Fibroblast of gingiva (primary cell): ENCODE data around the gene DVL3.

ENCODE experiments used
- DNase-seq: peaks from one replicate; pipeline ENCODE4 v3.0.0-alpha.2; 2011; ENCODE audit warnings: low read depth

The DVL3 gene

DNA sequence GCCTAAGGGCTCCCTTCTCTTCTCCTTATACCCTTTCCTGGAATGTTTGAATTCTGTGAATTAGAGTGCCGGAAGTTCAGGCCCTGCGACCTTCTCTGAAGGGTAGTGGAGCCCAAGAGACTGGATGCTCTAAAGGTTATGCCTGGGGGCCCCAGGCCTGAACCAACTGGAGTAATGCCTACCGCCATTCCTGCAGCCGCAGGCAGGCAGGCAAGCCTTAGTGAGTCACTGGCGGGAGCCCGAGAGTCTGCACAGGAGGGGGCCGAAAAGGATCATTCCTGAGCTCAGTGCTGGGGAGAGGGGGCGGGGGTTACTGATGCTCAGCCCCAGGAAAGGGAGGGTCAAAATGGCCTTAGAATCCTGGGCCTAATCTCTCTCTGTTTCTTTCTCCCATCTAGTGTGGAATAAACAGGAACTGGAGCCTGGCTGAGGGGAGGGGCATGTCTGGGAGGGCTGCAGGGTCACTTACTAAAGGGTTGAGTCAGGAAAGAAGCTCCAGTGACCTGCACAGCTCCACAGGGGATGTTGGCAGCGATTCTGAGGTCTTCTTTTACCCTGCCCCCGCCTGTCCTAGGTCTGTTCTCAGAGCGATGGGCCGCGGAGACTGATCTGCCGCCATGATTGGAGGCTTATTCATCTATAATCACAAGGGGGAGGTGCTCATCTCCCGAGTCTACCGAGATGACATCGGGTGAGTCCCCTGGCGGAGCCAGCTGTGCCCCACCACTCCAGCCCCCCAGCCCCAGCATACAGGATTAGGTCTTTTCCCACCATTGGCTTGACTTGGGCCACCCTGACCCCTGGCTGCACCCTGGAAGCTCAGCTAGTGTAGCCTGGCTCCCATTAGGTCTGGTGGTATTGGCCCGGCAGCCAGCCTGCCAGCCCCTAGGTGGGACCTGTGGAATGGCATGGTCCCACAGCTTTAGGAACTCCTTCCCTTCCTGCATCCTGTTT is 21.5 kb downstream of the DVL3 start:
- peak; percentile 91 for DNase-seq

DNA sequence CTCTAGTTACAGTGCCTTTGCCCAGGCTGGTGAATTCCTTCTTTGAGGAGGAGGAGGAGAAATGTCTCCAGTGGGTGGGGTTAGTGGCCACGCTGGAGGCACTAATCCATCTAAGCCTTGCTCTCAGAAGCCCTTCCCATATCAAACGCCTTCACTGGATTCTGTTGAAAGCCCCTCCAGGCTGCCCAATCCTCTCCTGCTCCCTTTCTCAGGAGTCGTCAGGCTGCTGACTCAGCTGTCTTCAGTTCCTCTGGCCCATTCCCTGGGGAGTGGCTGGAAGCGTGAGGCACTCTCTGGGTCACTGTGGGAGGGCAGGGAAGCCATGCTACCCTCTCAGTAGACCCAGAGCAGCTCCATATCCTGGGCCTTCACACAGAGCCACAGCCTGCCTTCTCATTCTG is 22.2 kb downstream of the DVL3 start:
- peak; percentile 44 for DNase-seq

DNA sequence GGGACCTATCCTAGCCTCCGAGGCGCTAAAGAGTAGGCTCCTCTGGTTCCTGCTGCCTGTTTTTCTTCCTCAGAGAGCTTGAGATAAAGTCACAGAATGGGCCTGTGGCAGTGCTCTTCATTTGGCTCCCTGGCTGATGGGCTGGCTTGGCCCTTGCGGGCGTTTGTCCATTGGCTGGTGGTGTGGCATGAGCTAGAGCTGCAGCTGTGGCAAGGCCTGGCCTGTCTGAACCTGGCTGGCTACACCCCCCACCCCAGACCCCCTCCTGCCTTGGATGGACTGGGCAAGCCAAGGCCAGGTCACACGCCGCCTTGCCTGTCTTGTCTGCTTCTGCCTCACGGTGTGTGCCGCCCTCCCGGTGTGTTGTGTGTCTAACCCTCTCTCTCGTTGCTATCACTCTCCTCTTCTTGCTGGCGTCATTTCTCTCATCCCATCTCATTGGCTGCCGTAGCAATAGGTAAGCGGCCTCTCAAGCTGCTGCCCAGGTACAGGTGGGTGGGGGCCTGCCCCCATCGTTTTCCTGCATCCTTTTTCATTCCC is 22.7 kb downstream of the DVL3 start:
- no peak for DNase-seq

- DNase-seq, result no peak
Measured at GRCh38 chr3:184178521-184179138, 23.5 kb downstream of the DVL3 start.

DNA sequence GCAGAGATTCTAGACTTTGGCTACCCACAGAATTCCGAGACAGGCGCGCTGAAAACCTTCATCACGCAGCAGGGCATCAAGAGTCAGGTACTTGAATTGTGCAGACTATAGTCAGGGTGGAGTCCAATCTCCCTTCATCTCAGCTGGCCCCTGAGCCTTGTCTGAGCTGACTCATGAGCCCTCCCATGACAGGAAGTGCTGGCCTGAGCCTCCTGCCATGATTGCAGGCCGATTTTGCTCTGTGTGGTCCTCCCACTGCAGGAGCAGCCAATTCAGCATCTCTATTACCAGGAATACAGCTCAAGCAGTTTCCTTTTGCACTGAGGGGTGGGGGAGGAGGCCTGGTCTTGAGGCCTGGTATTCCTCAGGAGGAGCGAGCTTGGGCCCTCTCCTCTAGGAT is 25.0 kb downstream of the DVL3 start:
- DNase-seq, result peak; percentile 25

DNA sequence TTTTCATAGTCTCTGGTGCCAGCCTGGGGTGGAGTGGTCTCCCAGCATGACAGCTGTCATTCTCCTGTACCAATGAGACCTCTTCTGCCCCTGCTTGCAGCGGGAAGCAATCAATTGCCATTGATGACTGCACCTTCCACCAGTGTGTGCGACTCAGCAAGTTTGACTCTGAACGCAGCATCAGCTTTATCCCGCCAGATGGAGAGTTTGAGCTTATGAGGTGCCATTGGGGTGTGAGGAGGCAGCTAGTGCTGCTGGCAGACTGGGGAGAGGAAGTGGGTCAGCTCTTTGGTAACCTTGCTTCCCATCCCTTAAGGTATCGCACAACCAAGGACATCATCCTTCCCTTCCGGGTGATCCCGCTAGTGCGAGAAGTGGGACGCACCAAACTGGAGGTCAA is 26.4 kb downstream of the DVL3 start:
- no peak for DNase-seq

DNA sequence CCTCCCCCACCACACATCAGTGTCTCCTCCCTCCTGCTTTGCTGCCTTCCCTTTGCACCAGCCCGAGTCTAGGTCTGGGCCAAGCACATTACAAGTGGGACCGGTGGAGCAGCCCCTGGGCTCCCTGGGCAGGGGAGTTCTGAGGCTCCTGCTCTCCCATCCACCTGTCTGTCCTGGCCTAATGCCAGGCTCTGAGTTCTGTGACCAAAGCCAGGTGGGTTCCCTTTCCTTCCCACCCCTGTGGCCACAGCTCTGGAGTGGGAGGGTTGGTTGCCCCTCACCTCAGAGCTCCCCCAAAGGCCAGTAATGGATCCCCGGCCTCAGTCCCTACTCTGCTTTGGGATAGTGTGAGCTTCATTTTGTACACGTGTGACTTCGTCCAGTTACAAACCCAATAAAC is 28.5 kb downstream of the DVL3 start:
- DNase-seq, result no peak

GRCh38 chr3:184184546-184185230 is 29.5 kb downstream of the DVL3 start:
- DNase-seq, result no peak

DNA sequence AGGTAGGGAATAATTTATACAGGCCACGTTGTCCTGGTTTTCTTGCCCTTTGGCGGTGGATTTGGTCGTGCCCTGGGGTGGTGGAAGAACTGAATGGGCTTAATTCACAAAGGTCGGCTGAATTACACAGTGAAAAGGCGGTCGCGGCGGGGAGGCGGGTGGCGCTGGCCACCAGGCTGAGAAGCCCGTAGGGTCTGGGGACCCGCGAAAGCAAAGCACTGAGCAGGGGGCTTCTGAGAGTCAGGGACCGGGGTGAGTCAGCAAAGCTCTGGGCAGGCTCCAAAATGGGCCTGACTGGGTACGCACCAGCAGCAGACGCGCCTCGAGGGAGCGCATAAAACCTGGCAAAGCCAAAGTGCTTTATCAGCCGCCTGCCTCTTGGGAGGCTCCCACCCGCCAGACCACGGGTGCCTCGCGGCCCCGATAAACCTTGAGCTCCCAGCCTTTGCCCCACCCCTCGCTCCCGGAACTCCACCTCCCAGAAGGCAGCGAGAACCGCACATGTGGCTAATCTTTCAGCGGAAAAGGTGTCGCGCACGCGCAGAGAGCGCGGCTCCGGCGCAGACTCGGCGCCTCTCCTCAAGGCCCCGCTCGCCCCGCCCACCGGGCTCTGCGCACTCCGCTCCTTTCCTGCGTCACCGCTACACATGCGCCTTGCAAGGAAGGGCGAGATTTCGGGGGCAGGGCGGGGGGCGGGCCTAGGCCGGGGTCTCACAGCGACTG is 30.4 kb downstream of the DVL3 start:
- DNase-seq, result peak; percentile 98

- DNase-seq, result peak; percentile 76
Measured at GRCh38 chr3:184186184-184186901, 31.2 kb downstream of the DVL3 start, which contains the start of gene ABCF3. Gene ABCF3, plus strand, starts transcription at chr3:184186199. Its CDS starts 9 bp downstream, at chr3:184186208.

GRCh38 chr3:184186902-184187207 is 31.7 kb downstream of the DVL3 start:
- no peak for DNase-seq

DNA sequence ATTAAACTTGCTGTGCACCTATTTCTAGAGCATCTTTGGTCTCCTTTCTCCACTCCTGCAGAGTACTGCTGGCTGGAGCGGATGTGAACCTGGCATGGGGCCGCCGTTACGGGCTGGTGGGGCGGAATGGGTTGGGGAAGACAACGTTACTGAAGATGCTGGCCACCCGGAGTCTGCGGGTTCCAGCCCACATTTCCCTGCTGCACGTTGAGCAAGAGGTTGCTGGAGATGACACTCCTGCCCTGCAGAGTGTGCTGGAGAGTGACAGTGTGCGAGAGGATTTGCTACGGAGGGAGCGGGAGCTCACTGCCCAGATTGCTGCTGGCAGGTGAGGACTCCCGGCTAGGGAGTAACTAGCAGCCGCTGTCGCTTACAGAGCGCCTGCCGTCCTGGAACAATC is 32.9 kb downstream of the DVL3 start:
- no peak for DNase-seq

DNA sequence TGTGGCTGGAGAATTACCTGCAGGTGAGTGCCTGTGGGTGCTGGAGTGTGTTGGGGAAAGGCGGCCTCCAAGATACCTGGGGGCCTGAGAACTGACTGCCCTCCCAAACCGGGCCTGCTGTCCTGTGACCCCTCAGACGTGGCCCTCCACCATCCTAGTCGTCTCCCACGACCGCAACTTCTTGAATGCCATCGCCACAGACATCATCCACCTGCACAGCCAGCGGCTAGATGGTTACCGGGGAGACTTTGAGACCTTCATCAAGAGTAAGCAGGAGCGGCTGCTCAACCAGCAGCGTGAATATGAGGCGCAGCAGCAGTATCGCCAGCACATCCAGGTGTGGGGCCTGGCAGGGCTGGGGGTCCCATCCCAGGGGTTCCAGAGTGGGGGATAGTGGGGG is 34.2 kb downstream of the DVL3 start:
- DNase-seq, result no peak

GRCh38 chr3:184192889-184193288 is 37.7 kb downstream of the DVL3 start:
- no peak for DNase-seq

DNA sequence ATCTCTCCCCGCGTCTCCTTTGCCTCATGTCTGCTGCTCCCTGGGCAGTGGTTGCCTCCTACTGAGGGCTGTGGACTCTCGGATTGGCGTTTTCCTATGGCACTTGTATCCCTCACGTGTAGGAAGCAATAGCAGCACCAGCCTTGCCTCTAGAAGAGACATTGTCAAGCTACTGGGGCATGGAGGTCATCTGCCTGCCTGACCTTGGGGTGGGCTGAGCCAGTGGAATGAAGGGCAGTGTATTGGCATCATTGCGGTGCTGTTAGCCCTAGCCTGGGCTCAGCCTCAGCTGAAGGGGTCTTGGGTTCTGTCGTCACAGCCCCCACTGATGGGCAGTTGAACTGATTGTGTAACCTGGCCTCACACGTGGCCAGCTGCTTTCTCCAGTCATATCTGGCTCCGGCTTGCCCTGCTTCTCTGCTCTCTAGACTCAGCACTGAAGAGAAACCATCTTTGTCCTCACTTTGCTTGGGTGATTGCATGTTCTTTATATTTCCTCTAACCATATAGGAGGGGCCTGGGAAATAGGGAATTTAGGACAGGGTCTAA is 38.9 kb downstream of the DVL3 start:
- no peak for DNase-seq

- DNase-seq, result no peak
Measured at GRCh38 chr3:184196536-184196935, 41.4 kb downstream of the DVL3 start.

DNA sequence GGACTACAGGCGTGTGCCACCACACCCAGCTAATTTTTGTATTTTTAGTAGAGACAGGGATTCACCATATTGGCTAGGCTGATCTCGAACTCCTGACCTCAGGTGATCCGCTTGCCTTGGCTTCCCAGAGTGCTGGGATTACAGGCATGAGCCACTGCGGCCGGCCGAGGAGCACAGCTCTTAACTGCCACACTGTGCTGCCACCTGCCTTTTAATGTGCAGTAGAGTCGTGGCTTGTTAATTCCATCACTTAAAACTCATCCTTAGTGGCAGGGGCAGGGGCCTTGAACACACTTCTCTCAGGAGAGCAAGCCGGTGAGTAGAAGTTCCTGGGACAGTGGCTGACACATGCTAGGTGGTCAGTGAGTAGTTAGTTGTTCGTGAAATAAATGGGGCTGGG is 43.3 kb downstream of the DVL3 start:
- no peak for DNase-seq

GRCh38 chr3:184200825-184201224 is 45.6 kb downstream of the DVL3 start:
- no peak for DNase-seq

DNA sequence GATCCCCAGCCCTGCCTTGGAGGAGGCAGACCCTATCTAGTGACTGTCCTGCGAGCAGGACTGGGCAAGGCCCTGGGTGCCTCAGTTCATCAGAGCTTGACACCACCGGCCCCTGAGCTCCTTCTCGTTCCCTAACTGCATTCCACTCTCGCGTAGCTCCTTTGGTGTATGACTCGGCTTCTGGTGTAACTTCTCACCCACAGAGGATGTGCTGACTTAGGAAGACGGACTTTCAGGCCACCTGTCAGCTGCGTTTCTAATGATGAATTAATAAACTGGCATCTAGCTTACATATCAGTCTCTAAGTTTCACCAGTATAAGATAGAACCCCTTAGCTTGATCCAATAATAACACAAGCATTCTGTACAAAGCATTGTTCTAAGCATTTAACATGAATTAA is 48.3 kb downstream of the DVL3 start:
- no peak for DNase-seq

DNA sequence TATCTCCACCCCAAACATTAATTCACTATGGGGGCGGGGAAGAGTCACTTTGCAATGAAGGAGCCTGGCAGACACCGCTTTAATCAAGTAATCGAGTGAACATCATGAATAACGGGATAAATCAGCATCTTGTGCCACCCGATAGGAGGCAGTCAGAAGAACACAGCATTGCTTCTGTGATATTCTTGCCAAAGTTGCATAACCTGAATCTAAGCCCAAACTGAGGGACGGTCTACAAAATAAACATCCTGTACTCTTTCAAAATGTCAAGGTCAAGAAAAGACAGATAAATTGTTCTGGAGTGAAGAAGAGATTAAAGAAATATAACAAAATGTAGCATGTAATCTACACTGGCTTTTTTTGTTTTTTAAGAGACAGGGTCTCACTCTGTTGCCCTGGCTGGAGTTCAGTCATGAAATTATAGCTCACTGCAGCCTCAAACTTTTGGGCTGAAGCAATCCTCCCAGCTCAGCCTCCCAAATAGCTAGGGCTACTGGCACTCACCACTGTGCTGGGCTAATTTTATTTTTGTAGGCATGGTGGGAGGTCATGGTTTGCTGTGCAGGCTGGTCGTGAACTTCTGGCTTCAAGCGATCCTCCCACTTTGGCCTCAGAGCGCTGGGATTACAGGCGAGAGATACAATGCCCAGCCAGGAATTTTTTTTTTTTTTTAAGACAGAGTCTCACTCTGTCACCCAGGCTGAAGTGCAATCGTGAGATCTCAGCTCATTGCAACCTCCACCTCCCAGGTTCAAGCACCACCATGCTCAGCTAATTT is 54.2 kb downstream of the DVL3 start:
- peak; percentile 40 for DNase-seq
